HG03095 (cell line): Measurements from ENCODE around the gene RAB5IF.
"Not testable (repeated sequence)": the region's sequence is repeated elsewhere in the genome, so short reads cannot be mapped to it uniquely, and the experiment has no call there.

Experiments
- ATAC-seq: cut with Tn5 transposase; IDR thresholded peaks from one replicate; pipeline ENCODE4 v1.9.1; 2021; ENCODE audit warnings: moderate library complexity; ENCODE audit not compliant: unreplicated experiment

The RAB5IF gene, protein sequence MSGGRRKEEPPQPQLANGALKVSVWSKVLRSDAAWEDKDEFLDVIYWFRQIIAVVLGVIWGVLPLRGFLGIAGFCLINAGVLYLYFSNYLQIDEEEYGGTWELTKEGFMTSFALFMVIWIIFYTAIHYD

DNA sequence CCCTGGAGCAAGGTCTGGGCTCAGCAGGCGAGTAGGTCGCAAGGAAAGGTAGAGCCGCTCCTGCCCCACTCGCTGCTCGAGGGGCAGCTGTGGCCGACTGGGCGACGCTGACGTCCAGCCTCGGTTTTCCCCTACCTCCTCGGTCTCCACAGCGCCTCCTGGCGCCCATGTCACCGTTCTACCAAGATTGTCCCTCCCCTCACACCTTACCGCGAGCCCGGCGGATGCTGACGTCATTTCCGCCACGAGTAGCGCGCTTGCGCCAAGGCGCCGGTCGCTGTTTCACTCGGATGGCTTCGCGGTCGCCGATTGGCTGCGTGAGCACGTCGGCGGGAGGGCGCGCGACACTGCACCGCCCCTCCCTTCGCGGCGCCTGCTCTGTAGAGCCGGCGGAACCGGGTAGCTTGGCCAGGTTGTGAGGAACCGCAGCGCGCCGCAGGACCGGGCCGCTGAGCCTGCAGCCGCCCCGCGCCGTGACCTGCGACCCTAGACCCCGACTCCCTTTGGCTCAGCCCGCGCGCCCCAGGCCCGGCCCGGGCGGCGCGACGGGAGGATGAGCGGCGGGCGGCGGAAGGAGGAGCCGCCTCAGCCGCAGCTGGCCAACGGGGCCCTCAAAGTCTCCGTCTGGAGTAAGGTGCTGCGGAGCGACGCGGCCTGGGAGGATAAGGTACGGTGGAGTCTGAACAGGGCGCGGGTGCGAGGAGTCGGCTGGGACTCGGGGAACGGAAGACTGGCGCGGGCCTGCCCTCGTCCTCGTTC, at the start of gene RAB5IF:
RAB5IF (plus strand) TSS at position 381 of the 759 bp plus-strand sequence; CDS start at position 554, 173 bp downstream.
- ATAC-seq: peak; percentile 83

DNA sequence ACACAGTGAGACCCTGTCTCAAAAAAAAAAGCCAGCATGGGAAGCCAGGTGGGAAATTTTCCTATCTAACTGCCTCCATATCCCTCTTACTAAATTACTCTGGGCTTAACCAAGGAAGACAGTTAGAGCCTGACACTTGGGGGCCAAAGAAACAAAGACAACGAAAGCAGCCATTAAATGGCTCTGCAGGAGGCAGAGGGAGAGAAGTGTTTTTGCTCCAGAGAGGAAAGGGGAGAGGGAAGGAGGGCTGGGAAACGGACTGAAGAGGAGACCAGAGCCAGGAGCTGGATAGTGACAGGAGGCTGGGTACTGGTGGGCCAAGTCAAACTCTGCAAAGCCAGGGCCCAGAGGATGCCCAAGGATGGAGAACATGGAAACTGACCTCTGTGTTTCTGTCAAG, 42.9 kb upstream of the RAB5IF start:
- no peak for ATAC-seq

DNA sequence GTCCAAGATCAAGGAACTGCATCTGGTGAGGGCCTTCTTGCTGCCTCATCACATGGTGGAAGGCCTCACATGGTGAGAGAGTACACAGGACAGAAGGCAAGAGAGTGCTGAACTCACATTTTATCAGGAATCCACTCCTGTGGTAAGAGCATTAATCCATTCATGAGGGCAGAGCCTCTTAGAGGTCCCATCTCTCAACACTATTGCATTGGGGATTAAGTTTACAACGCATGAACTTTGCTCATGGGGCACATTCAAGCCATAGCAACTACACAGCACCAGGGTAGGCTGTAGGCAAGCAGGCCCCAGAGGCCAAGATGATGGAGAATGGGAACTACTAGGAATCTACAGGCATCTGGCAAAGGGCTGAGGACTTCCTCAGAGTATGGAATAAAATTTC, 42.2 kb upstream of the RAB5IF start:
- ATAC-seq: no peak

DNA sequence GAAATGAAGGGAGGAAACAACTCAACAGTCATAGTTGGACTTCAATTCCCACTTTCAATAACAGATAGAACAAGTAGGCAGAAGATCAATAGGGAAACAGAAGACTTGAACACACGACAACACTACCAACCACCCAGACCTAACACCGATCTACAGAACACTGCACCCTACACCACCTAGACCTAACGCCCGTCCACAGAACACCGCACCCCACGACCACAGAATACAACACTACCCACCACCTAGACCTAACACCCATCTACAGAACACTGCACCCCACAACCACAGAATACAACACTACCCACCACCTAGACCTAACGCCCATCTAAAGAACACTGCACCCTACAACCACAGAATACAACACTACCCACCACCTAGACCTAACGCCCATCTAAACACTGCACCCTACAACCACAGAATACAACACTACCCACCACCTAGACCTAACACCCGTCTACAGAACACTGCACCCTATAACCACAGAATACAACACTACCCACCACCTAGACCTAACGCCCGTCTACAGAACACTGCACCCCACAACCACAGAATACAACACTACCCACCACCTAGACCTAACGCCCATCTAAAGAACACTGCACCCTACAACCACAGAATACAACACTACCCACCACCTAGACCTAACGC, 41.4 kb upstream of the RAB5IF start:
- ATAC-seq: not testable (repeated sequence)

DNA sequence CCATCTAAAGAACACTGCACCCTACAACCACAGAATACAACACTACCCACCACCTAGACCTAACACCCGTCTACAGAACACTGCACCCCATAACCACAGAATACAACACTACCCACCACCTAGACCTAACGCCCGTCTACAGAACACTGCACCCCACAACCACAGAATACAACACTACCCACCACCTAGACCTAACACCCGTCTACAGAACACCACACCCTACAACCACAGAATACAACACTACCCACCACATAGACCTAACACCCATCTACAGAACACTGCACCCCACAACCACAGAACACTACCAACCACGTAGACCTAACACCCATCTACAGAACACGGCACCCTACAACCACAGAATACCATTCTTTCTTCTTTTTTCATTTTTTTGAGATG, 40.9 kb upstream of the RAB5IF start:
- ATAC-seq: not testable (repeated sequence)

DNA sequence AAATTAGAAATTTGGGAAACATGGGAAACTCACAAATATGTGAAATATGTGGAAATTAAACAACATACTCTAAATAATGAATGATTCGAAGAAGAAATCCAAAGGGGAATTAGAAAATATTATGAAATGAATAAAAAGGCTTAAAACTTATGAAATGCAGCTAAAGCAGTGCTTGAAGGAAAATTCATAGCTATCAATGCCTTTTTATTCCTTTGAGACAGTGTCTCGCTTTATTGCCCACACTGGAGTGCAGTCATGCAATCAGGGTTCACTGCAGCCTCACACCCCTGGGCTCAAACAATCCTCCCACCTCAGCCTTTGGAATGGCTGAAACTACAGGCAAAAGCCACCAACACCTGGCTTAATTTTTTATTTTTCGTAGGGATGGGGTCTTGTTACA, 40.1 kb upstream of the RAB5IF start:
- no peak for ATAC-seq

DNA sequence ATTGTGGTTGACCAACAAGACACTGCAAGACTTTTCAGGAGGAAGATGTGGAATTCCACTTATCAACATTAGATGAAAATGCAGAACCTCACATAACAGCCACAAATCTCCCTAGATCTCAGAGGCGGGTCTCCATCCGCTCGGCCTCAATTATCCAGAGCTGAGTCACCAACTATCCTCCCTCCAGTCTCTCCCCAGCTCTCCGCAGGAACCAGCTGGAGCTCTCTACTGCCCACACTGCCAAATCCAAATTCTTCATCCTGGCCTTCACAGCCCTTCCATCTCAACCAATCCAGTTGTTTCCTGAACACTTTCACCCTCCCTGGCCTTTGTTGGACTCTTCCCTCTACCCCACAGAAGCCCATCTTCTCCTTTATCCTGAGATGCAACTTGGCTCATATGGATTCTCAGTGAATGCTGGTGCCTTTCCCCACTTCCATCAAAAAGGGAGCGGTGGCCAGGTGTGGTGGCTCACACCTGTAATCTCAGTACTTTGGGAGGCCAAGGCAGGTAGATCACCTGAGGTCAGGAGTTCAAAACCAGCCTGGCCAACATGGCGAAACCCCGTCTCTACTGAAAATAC, 35.6 kb upstream of the RAB5IF start:
- ATAC-seq: no peak

DNA sequence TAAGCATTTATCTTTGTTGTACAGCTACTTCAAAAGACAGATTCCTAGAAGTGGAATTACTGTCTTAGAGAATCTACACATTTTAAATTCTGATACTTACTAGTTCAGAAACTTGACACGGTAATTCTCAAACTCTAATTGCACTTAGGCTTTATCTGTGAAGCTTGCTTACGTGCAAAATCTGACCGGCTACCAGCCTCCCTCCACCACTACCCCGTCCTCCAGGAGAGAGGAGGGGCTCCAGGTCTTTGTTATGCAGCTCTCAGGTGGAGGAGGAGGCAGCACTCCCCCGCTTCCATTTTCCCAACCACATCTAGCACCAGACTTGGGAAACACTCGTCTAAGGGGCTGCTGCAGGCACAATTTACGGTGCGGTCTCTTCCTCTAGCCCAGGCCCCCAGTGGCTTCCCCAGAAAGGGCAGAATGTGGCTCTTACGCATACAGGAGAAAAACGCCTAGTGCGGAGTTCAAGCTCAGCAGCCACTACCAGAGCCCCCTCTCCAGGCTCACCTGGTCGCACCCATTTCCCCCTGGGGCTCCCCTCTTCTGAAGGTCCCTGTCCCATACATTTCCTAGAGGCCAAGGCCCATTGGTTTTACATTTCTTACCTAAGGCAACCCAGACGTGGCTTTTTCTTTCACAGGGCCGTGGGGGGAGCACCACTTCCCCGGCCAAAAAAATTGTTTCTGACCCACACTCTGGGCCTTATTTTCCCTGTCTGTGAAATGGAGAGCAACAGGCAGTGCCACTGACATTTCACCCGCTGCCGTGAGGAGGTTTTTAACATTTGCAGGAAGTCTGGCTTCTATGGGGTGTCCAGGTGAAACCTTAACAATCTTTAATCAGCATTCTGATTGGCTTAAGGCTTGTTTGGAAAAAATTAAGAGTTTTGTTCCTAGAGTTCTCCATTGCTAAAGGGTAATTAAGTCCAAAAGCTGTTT, 33.7 kb upstream of the RAB5IF start:
- ATAC-seq: no peak

DNA sequence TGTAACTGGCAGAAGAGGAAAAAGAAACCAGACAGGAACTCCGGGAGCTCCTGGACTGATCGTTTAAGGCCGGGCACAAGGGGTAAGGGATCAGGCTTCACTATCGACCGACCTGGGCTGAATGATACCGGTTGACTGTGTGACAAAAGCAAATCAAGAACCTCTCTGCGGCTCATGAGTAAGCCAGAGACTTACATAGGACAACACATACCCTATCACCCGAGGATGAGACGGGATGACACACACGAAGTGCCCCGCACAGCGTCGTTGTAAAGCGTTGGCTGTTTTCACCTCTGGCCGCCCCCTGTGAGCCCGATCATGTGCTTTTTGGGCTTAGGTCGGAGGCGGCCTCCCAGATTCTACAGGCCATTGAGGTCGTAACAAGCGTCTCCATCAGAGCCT, 32.9 kb upstream of the RAB5IF start:
- ATAC-seq: peak; percentile 16

DNA sequence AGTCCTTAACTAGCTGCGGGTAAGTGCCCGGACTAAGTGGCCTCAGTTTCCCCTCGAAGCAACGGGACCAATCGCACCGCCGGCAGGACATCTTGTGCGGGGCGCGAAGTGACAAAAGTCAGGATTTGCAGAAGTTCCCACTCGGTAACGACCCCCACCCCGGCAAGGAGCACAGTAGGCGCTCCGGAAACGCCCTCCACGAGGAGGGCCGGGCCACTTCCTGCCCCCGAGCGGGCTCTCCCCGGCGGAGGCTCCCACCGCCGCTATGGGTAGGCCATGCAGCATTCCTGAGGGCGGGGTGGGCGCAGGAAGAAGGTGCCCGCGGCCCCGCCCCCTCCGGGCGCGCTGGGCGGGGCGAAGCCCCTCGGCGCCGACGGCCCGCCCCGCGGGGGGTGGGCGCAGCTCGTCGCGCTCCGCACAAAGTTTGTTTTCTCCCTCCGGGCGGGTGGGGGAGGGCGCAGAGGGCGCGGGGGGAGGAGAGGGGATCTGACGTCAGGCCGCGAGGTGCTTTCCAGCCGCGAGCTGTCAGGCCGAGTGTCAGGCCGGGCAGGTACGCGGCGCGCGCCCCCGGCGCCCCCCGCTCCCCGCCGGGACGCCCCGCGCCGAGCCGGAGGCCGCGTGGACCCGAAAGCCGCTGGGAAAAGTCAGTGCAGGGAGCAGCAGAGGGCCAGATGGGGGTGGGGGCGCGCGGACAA, 32.3 kb upstream of the RAB5IF start, which contains the start of gene TGIF2:
TGIF2 (plus strand) TSS at position 495 of the 695 bp plus-strand sequence. CDS start 5,178 bp downstream, outside the sequence.
- peak; percentile 49 for ATAC-seq

DNA sequence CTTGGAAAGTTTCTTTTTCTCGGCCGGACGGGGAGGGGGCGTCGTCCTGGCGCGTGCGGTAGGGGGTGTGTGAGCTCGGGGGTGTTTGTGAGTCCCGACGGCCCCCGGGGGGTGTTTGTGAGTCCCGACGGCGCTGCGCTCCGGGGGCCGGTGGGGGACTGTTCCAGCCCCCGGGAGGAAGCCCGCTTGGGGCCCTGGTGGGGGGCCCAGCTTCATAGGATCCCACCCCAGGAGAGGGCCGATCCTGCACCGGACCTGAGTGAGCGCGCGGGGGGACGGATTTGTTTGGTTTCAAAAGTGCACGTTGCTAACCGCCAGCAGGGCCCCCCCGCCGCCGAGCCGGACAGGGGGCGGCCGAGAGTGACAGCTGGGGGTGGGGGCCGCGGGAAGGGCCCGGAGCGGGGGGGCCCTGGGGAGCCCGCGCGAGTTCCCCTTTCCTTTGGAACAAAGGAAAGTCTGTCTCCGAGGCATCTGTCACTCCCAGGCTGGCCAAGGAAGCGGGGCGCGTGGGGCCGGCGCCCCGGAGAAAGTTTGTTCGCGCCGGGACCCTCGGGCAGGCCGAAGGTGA, 31.7 kb upstream of the RAB5IF start:
- no peak for ATAC-seq

DNA sequence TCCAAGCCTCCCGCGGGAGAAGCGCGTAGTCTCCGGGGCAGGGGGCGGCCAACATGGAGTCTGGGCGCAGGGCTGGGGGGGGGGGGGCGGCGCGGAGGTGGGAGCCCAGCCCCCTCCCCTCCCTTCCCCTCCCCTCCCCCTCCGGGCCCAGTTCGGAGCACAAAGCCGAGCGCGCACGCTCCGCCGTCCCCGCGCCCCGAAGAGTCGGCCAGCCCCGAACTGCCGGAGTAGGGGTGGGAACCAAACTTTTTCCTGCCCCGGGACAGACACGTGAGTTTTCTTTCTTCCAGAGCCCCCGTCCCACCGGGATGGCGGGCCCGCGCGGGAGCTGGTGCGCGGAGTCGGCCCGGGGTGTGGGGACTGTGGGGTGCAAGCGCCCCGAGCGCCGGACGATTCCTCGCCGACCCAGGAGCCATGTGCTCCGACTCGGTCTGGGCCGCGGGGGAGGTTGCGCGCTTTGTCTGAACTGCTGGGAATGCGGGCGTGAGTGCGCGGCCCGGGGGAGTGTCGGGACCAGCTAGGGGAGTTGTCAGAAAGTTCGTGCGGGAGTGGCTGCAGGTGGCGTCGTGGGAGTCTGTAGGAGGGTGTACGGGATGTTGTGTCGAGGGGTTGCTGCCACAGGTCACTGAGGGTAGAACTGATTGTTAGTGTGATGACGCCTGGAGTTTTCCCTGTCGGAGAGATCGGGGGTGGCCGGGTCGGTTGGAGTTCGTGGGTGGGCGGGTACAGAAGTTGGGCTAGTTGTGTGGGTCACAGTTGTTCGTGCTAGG, 31.0 kb upstream of the RAB5IF start:
- ATAC-seq: no peak

DNA sequence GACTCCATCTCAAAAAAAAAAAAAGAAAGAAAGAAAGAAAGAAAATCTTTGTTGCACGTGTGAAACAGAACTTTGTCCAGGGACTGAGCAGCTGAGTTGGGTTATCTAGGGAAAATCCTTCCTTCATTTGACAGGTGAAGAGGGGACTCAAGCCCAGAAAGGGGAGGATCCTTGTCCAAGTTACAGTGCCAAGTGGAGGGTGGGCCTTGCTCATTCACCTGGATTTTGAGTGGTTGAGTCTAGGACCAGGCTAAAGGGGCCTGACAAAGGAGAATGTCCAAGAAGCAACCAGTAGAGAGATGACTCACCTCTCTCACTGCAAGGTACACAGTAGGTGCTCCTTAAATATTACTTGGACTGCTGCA, 29.5 kb upstream of the RAB5IF start:
- no peak for ATAC-seq

DNA sequence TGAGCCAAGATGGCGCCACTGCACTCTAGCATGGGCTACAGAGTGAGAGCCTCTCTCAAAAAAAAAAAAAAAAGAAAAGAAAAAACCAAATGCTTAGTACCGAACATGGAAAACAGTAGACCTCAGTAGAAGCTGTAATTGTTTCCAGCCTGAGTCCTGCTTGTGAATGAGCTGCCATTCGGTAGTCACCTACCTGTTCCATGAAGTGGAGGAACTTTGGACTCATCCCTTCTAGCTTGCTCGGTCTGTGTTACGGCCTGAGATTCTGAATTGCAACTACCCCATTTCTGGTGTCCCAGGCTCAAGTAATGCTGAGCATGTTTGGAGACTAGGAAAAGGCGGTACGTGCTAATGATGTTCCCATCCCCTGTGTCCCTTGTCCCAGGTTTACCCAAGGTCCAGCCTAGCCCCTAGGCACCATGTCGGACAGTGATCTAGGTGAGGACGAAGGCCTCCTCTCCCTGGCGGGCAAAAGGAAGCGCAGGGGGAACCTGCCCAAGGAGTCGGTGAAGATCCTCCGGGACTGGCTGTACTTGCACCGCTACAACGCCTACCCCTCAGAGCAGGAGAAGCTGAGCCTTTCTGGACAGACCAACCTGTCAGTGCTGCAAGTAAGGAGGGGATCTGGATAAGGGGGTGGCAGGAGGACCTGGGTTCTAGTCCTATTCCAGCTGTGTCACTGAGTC, 27.1 kb upstream of the RAB5IF start:
- no peak for ATAC-seq

DNA sequence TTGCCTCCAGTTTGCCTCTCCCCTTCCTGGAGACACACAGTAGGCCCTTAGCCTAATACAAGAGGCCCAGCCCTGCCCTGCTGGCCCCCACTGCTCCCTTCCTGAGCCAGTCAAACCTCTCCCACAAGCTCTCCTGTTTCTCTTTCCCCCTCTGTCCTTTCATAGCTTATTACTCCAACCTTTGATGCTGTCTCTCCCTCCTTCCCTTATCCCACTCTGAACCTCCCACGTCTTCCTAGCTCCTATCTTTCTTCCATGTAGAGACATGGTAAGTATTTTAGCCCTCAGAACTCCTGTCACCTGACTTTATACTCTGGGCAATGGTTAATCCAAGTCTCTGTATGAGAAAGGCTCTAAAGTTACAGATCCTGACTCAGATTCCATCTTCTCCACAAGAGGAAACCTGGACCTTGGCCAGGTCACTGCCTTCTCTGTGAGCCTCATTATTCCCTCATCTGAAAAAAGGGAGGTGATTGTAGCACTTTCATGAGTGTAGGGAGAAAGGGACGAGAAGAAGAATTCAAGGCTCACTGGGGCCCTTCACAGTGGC, 25.5 kb upstream of the RAB5IF start:
- ATAC-seq: no peak

DNA sequence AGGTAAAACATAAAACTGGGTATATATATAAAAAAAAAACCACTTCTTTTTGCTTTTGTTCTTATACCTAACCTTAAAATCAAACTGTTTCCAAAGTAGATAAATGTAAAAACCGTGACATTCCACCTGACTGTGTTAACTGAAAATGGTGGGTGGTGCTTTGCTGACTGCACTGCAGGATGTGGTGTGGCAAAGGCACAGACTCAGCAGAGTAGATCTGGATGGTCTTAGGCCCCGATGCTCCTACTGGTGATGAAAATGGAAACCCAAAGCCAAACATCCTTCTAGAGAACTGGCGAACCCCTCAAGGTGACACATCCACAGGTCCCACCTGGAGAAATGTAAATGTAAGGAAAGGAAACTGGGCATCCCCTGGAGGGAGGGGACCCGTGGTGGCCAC, 23.3 kb upstream of the RAB5IF start:
- no peak for ATAC-seq

DNA sequence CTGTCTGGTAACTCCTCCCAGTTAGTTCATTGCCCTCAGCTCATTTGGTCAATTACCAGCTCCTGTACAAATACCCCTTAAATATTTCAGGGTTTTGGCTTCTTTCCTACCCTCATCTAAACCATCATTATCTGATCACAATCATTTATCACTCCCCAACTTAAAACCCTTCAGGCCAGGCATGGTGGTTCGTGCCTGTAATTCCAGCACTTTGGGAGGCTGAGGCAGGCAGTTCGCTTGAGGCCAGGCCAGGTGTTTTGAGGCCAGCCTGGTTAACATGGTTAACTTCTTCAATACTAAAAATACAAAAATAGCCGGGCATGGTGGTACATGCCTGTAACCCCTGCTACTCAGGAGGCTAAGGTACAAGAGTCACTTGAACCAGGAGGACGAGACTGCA, 22.8 kb upstream of the RAB5IF start:
- ATAC-seq: no peak

DNA sequence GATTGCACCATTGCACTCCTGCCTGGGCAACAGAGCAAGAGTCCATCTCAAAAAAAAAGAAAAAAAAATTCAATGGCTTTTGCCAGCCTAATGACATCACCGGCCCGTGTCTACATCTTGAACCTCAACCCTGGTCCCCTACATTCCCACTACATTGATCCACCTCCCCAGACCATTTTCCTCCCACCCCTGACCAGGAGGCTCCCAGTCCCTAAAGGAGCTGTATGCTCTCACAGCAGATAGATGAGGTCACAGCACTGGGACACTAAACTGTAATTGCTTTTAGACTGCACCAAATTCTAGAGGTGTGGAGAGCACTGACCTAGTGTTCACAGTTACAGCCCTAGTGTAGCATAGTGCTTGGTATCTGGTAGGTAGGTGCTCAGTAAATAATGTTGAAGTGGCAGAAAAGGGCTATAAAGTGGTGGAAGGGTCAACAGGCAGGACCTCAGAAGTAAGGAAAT, 21.5 kb upstream of the RAB5IF start:
- no peak for ATAC-seq
